ENCODE data around the gene TMEM54. TPM values are rescaled to one million over a fixed set of nuclear protein-coding genes. Genes with fewer than 3 reads are reported as not detected.

Gene TMEM54
- total and polyA plus RNA-seq, 9 of the 15 experiments (the other 6 are each of a cell fraction or from before 2014, with no cell fraction given): 1.00 to 16.2 (median 8.2) TPM

DNA sequence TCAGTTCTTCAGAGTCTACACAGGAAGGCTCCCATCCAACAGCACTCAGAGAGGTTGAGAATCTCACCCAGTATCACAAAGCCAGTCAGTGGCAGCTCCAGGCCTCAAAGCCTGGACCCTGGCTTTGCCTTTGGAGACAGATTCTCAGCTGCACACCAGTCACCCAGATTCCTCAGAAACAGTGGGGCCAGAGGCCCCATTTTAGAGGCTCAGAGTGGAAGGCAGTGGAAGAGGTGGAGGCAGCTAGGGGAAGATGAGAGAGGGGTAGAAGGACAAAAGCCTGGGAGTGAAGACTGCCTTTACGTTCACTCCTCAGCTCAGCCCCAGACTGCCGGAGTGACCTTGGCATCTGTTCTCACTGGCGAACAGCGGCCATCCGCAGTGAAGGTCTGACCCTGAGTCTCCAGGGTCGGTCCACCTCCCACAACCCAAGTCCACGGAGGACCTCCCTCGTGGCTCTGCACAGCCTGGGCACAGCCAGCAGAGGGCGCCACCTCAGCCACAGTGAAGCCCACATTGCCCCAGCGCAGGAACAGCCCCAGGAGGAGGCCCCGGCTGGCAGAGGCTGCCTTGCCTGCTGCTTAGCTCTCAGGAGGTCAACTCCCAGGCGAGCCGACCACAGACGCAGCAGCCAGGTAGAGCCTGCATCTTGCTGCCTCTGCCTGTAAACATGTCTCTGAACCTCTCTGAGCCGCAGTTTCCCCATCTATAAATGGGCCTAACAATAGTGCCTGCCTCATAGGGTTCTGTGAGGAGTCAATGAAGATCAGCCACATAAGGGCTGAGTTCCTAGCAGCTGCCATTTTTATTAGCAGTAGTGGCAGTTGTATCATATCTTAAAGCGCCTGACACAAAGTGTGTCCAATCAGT, 24.6 kb downstream of the TMEM54 start (continued):
- TF ChIP-seq HNRNPL (IDR thresholded peaks at IDR 0.05; ENCODE audit: low read depth, low read length): peak; percentile 71; the same call in 1 of the 2 replicates
- TF ChIP-seq ZNF253 (CRISPR knock-in tag; conservative IDR thresholded peaks at IDR 0.05): no peak
- TF ChIP-seq, protein P1, sequence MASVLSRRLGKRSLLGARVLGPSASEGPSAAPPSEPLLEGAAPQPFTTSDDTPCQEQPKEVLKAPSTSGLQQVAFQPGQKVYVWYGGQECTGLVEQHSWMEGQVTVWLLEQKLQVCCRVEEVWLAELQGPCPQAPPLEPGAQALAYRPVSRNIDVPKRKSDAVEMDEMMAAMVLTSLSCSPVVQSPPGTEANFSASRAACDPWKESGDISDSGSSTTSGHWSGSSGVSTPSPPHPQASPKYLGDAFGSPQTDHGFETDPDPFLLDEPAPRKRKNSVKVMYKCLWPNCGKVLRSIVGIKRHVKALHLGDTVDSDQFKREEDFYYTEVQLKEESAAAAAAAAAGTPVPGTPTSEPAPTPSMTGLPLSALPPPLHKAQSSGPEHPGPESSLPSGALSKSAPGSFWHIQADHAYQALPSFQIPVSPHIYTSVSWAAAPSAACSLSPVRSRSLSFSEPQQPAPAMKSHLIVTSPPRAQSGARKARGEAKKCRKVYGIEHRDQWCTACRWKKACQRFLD (CRISPR knock-in tag; IDR thresholded peaks at IDR 0.05): no peak
- TF ChIP-seq, protein P2, sequence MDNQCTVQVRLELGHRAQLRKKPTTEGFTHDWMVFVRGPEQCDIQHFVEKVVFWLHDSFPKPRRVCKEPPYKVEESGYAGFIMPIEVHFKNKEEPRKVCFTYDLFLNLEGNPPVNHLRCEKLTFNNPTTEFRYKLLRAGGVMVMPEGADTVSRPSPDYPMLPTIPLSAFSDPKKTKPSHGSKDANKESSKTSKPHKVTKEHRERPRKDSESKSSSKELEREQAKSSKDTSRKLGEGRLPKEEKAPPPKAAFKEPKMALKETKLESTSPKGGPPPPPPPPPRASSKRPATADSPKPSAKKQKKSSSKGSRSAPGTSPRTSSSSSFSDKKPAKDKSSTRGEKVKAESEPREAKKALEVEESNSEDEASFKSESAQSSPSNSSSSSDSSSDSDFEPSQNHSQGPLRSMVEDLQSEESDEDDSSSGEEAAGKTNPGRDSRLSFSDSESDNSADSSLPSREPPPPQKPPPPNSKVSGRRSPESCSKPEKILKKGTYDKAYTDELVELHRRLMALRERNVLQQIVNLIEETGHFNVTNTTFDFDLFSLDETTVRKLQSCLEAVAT (IDR thresholded peaks at IDR 0.05): 0 out of 4 replicates have a peak, but pooled peaks of 1 of the 2 experiments have one; percentile 39
- 0 out of 2 replicates have a peak, but pooled peaks have one; percentile 34 for TF ChIP-seq XRCC5 (IDR thresholded peaks at IDR 0.05; ENCODE audit: low read depth, low read length)
- no peak for TF ChIP-seq MTA2 (IDR thresholded peaks at IDR 0.05; ENCODE audit: low read depth)
- TF ChIP-seq, protein P3, sequence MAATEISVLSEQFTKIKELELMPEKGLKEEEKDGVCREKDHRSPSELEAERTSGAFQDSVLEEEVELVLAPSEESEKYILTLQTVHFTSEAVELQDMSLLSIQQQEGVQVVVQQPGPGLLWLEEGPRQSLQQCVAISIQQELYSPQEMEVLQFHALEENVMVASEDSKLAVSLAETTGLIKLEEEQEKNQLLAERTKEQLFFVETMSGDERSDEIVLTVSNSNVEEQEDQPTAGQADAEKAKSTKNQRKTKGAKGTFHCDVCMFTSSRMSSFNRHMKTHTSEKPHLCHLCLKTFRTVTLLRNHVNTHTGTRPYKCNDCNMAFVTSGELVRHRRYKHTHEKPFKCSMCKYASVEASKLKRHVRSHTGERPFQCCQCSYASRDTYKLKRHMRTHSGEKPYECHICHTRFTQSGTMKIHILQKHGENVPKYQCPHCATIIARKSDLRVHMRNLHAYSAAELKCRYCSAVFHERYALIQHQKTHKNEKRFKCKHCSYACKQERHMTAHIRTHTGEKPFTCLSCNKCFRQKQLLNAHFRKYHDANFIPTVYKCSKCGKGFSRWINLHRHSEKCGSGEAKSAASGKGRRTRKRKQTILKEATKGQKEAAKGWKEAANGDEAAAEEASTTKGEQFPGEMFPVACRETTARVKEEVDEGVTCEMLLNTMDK (IDR thresholded peaks at IDR 0.05; ENCODE audit: borderline replicate concordance, insufficient read depth, low read depth, low read length, poor library complexity, severe bottlenecking): peak; percentile 73
- TF ChIP-seq ZNF583 (CRISPR knock-in tag; IDR thresholded peaks at IDR 0.05): no peak
- peak; percentile 58; the same call in 1 of the 2 replicates for TF ChIP-seq TARDBP (IDR thresholded peaks at IDR 0.05)
- no peak for TF ChIP-seq SUPT5H (IDR thresholded peaks at IDR 0.05)
- peak; percentile 54; the same call in 1 of the 2 replicates for TF ChIP-seq CTBP1 (IDR thresholded peaks at IDR 0.05; ENCODE audit: borderline replicate concordance)
- no peak for TF ChIP-seq RFX5 (IDR thresholded peaks at IDR 0.05; ENCODE audit: low read depth, low read length)
- TF ChIP-seq SOX6 (IDR thresholded peaks at IDR 0.05): 0 out of 2 replicates have a peak, but pooled peaks have one; percentile 8
- no peak for TF ChIP-seq EP300 (IDR thresholded peaks at IDR 0.05; ENCODE audit: low read length)
- TF ChIP-seq NR1H2 (CRISPR knock-in tag; IDR thresholded peaks at IDR 0.05): no peak
- TF ChIP-seq ZNF644 (tag; IDR thresholded peaks at IDR 0.05; ENCODE audit: low read depth): no peak
- TF ChIP-seq, protein P4, sequence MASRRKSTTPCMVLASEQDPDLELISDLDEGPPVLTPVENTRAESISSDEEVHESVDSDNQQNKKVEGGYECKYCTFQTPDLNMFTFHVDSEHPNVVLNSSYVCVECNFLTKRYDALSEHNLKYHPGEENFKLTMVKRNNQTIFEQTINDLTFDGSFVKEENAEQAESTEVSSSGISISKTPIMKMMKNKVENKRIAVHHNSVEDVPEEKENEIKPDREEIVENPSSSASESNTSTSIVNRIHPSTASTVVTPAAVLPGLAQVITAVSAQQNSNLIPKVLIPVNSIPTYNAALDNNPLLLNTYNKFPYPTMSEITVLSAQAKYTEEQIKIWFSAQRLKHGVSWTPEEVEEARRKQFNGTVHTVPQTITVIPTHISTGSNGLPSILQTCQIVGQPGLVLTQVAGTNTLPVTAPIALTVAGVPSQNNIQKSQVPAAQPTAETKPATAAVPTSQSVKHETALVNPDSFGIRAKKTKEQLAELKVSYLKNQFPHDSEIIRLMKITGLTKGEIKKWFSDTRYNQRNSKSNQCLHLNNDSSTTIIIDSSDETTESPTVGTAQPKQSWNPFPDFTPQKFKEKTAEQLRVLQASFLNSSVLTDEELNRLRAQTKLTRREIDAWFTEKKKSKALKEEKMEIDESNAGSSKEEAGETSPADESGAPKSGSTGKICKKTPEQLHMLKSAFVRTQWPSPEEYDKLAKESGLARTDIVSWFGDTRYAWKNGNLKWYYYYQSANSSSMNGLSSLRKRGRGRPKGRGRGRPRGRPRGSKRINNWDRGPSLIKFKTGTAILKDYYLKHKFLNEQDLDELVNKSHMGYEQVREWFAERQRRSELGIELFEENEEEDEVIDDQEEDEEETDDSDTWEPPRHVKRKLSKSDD (conservative IDR thresholded peaks at IDR 0.05; ENCODE audit: low read length): no peak
- TF ChIP-seq NCOA6 (IDR thresholded peaks at IDR 0.05): no peak
- no peak for TF ChIP-seq DPF2 (IDR thresholded peaks at IDR 0.05)
- no peak; the same call in 1 of the 2 replicates for TF ChIP-seq L3MBTL2 (IDR thresholded peaks at IDR 0.05)
- no peak for TF ChIP-seq DACH1 (IDR thresholded peaks at IDR 0.05; ENCODE audit: partially characterized antibody)
- no peak for TF ChIP-seq NUFIP1 (IDR thresholded peaks at IDR 0.05; ENCODE audit: partially characterized antibody)
- TF ChIP-seq CBFA2T2 (conservative IDR thresholded peaks at IDR 0.05): no peak

Measured in K562 (cell line).